Measurements from ENCODE around the gene GPR6. TPM values are rescaled to one million over a fixed set of nuclear protein-coding genes. Genes with fewer than 3 reads are reported as not detected.

The GPR6 gene
- total RNA-seq, 2 experiments from 2014 or later, result not detected

GRCh38 chr6:109963598-109964170 lies 14.4 kb upstream of the GPR6 start:
- intact Hi-C loops (cut with DNase I, micrococcal nuclease), result loop anchor here in 1 of 2 experiments (5.0 kb wide), 1 partner anchor 74 kb away; no protein-coding TSS in a partner anchor
- CTCF ChIA-PET, result no interaction called here
- H3K9me3 Mint-ChIP-seq (ENCODE audit: low read depth), result no peaks in the 10 kb centered on the region
- ATAC-seq, result no peak
- peaks cover 6% of the 10 kb centered on the region for H3K27me3 Mint-ChIP-seq
- POLR2A ChIA-PET, result no interaction called here
- no peak overlapping the region for H3K27ac Mint-ChIP-seq
- H3K4me1 Mint-ChIP-seq, result no peaks in the 10 kb centered on the region
- DNase-seq, result no peak
- no peak overlapping the region for H3K4me3 Mint-ChIP-seq
- no peaks in the 10 kb centered on the region for H3K36me3 Mint-ChIP-seq (ENCODE audit: low read depth)

- Mint-ChIP-seq H3K27me3 (peaks cover 12% of the 10 kb centered on the region), H3K27ac (no peak overlapping the region), H3K9me3 (ENCODE audit: low read depth) (no peaks in the 10 kb centered on the region), H3K4me3 (no peak overlapping the region), H3K4me1 (no peaks in the 10 kb centered on the region), H3K36me3 (ENCODE audit: low read depth) (no peaks in the 10 kb centered on the region)
- POLR2A ChIA-PET, result interaction anchor here (0.6 kb wide), 1 partner anchor 48 kb away, joined by 3 read pairs; no protein-coding TSS in a partner anchor
- no peak for DNase-seq
- CTCF ChIA-PET, result interaction anchor here (0.6 kb wide), 1 partner anchor 437 kb away, joined by 4 read pairs; no protein-coding TSS in a partner anchor
- ATAC-seq, result no peak
- intact Hi-C loops (cut with DNase I, micrococcal nuclease), result loop anchor here in 1 of 2 experiments (5.0 kb wide), 1 partner anchor 72 kb away; no protein-coding TSS in a partner anchor
These were observed 13.2 kb upstream of the GPR6 start for GRCh38 chr6:109964949-109965348.

GRCh38 chr6:109966299-109966698 lies 11.8 kb upstream of the GPR6 start:
- ChIA-PET POLR2A (no interaction called here), CTCF (interaction anchor here (1.2 kb wide), 1 partner anchor 53 kb away, joined by 3 read pairs; no protein-coding TSS in a partner anchor)
- intact Hi-C loops (cut with DNase I, micrococcal nuclease), result no loop called here
- H3K4me3 Mint-ChIP-seq, result no peak overlapping the region
- H3K27ac Mint-ChIP-seq, result no peak overlapping the region
- no peak for ATAC-seq
- no peak for DNase-seq
- H3K4me1 Mint-ChIP-seq, result no peaks in the 10 kb centered on the region
- H3K27me3 Mint-ChIP-seq, result peaks cover 14% of the 10 kb centered on the region
- no peaks in the 10 kb centered on the region for H3K36me3 Mint-ChIP-seq (ENCODE audit: low read depth)
- no peaks in the 10 kb centered on the region for H3K9me3 Mint-ChIP-seq (ENCODE audit: low read depth)

GRCh38 chr6:109977791-109978173 lies 329 bp upstream of the GPR6 start:
- ChIA-PET CTCF (no interaction called here), POLR2A (no interaction called here)
- Mint-ChIP-seq H3K4me1 (no peaks in the 10 kb centered on the region), H3K27ac (no peak overlapping the region), H3K36me3 (ENCODE audit: low read depth) (peaks cover 2% of the 10 kb centered on the region), H3K27me3 (peaks cover 55% of the 10 kb centered on the region), H3K9me3 (ENCODE audit: low read depth) (no peaks in the 10 kb centered on the region), H3K4me3 (no peak overlapping the region)
- intact Hi-C loops (cut with DNase I, micrococcal nuclease), result no loop called here
- DNase-seq (no peak), ATAC-seq (no peak)

- CTCF ChIA-PET, result no interaction called here
- DNase-seq (no peak), ATAC-seq (no peak)
- peaks cover 2% of the 10 kb centered on the region for H3K36me3 Mint-ChIP-seq (ENCODE audit: low read depth)
- no peak overlapping the region for H3K4me3 Mint-ChIP-seq
- H3K4me1 Mint-ChIP-seq, result no peaks in the 10 kb centered on the region
- peaks cover 50% of the 10 kb centered on the region for H3K27me3 Mint-ChIP-seq
- intact Hi-C loops (cut with DNase I, micrococcal nuclease), result no loop called here
- H3K27ac Mint-ChIP-seq, result no peak overlapping the region
- no peaks in the 10 kb centered on the region for H3K9me3 Mint-ChIP-seq (ENCODE audit: low read depth)
- POLR2A ChIA-PET, result no interaction called here
These were observed 1.2 kb downstream of the GPR6 start for GRCh38 chr6:109979033-109979921.

- no peak overlapping the region for H3K4me3 Mint-ChIP-seq
- ATAC-seq, result no peak
- H3K27me3 Mint-ChIP-seq, result peaks cover 32% of the 10 kb centered on the region
- H3K9me3 Mint-ChIP-seq (ENCODE audit: low read depth), result no peaks in the 10 kb centered on the region
- no peak for DNase-seq
- ChIA-PET POLR2A (interaction anchor here (0.6 kb wide), 1 partner anchor 35 kb away, joined by 3 read pairs; no protein-coding TSS in a partner anchor), CTCF (no interaction called here)
- intact Hi-C loops (cut with DNase I, micrococcal nuclease), result no loop called here
- no peak overlapping the region for H3K27ac Mint-ChIP-seq
- no peaks in the 10 kb centered on the region for H3K4me1 Mint-ChIP-seq
- no peaks in the 10 kb centered on the region for H3K36me3 Mint-ChIP-seq (ENCODE audit: low read depth)
These were observed 6.3 kb downstream of the GPR6 start for GRCh38 chr6:109984410-109984809.

- DNase-seq (no peak), ATAC-seq (no peak)
- Mint-ChIP-seq H3K4me1 (no peaks in the 10 kb centered on the region), H3K27ac (no peak overlapping the region), H3K9me3 (ENCODE audit: low read depth) (no peaks in the 10 kb centered on the region), H3K4me3 (no peak overlapping the region), H3K27me3 (peaks cover 14% of the 10 kb centered on the region), H3K36me3 (ENCODE audit: low read depth) (no peaks in the 10 kb centered on the region)
- intact Hi-C loops (cut with DNase I, micrococcal nuclease), result no loop called here
- ChIA-PET CTCF (interaction anchor here (1.4 kb wide), 1 partner anchor 52 kb away, joined by 5 read pairs; no protein-coding TSS in a partner anchor), POLR2A (no interaction called here)
These were observed 9.1 kb downstream of the GPR6 start for GRCh38 chr6:109987196-109987595.

GRCh38 chr6:109991201-109992101 lies 13.3 kb downstream of the GPR6 start:
- Mint-ChIP-seq H3K27ac (no peak overlapping the region), H3K9me3 (ENCODE audit: low read depth) (peaks cover 2% of the 10 kb centered on the region), H3K4me1 (no peaks in the 10 kb centered on the region), H3K36me3 (ENCODE audit: low read depth) (no peaks in the 10 kb centered on the region), H3K27me3 (peaks cover 14% of the 10 kb centered on the region), H3K4me3 (no peak overlapping the region)
- no peak for ATAC-seq
- CTCF ChIA-PET, result no interaction called here
- DNase-seq, result no peak
- intact Hi-C loops (cut with DNase I, micrococcal nuclease), result no loop called here
- POLR2A ChIA-PET, result no interaction called here

GRCh38 chr6:109998159-109998785 lies 20.2 kb downstream of the GPR6 start:
- no peak for DNase-seq
- peaks cover 34% of the 10 kb centered on the region for H3K27me3 Mint-ChIP-seq
- POLR2A ChIA-PET, result no interaction called here
- ATAC-seq, result no peak
- H3K4me1 Mint-ChIP-seq, result no peaks in the 10 kb centered on the region
- intact Hi-C loops (cut with DNase I, micrococcal nuclease), result no loop called here
- H3K27ac Mint-ChIP-seq, result no peak overlapping the region
- peaks cover 3% of the 10 kb centered on the region for H3K9me3 Mint-ChIP-seq (ENCODE audit: low read depth)
- CTCF ChIA-PET, result no interaction called here
- no peak overlapping the region for H3K4me3 Mint-ChIP-seq
- no peaks in the 10 kb centered on the region for H3K36me3 Mint-ChIP-seq (ENCODE audit: low read depth)

GRCh38 chr6:109999740-110000139 lies 21.6 kb downstream of the GPR6 start:
- Mint-ChIP-seq H3K4me1 (no peaks in the 10 kb centered on the region), H3K4me3 (no peak overlapping the region), H3K27me3 (peaks cover 41% of the 10 kb centered on the region), H3K9me3 (ENCODE audit: low read depth) (peaks cover 3% of the 10 kb centered on the region), H3K27ac (no peak overlapping the region), H3K36me3 (ENCODE audit: low read depth) (no peaks in the 10 kb centered on the region)
- ChIA-PET CTCF (no interaction called here), POLR2A (no interaction called here)
- DNase-seq, result no peak
- ATAC-seq, result no peak
- intact Hi-C loops (cut with DNase I, micrococcal nuclease), result no loop called here

- Mint-ChIP-seq H3K9me3 (ENCODE audit: low read depth) (peaks cover 3% of the 10 kb centered on the region), H3K27me3 (peaks cover 38% of the 10 kb centered on the region), H3K4me1 (no peaks in the 10 kb centered on the region), H3K4me3 (no peak overlapping the region), H3K27ac (no peak overlapping the region), H3K36me3 (ENCODE audit: low read depth) (no peaks in the 10 kb centered on the region)
- DNase-seq (no peak), ATAC-seq (no peak)
- ChIA-PET POLR2A (interaction anchor here (0.6 kb wide), 1 partner anchor 130 kb away, joined by 3 read pairs; no protein-coding TSS in a partner anchor), CTCF (interaction anchor here (1.9 kb wide), 1 partner anchor 37 kb away, joined by 8 read pairs; no protein-coding TSS in a partner anchor)
- intact Hi-C loops (cut with DNase I, micrococcal nuclease), result no loop called here
These were observed 24.6 kb downstream of the GPR6 start for GRCh38 chr6:110002676-110003075.
